Smooth muscle cell (in vitro differentiated cells): Measurements from ENCODE around the gene SRD5A3. TPM values are rescaled to one million over a fixed set of nuclear protein-coding genes. Genes with fewer than 3 reads are reported as not detected.
A peak's percentile ranks its signal among the peaks of the same experiment; 100 is the strongest.

Experiments
- DNase-seq: peaks from one replicate; lab custom pipeline; 2025; ENCODE audit not compliant: unreplicated experiment; lab: John Stamatoyannopoulos, UW
- H2AFZ ChIP-seq: fragments of 200-600 bp; sonication (generic); 2 replicates; pipeline ENCODE4 v1.6.0; 2016; ENCODE audit warnings: antibody characterized with exemption, low read depth, mild to moderate bottlenecking
- H3F3A ChIP-seq: fragments of 200-600 bp; sonication (generic); 2 replicates; pipeline ENCODE4 v1.6.0; 2017; ENCODE audit warnings: antibody characterized with exemption, low read depth
- H3K27ac ChIP-seq: fragments of 200-600 bp; sonication (generic); 2 replicates; pipeline ENCODE4 v1.5.1; 2016; ENCODE audit warnings: low read depth, mild to moderate bottlenecking
- H3K27me3 ChIP-seq: fragments of 200-600 bp; sonication (generic); 2 replicates; pipeline ENCODE4 v1.6.1; 2016; ENCODE audit warnings: low read depth, mild to moderate bottlenecking
- H3K36me3 ChIP-seq: fragments of 200-600 bp; sonication (generic); 2 replicates; pipeline ENCODE4 v1.5.1; 2016; ENCODE audit warnings: low read depth
- H3K4me1 ChIP-seq: fragments of 200-600 bp; sonication (generic); 2 replicates; pipeline ENCODE4 v1.5.1; 2016; ENCODE audit warnings: low read depth
- H3K4me2 ChIP-seq: fragments of 200-600 bp; sonication (generic); 2 replicates; pipeline ENCODE4 v1.6.0; 2016; ENCODE audit warnings: mild to moderate bottlenecking
- H3K4me3 ChIP-seq: fragments of 200-600 bp; sonication (generic); 2 replicates; pipeline ENCODE4 v1.5.1; 2016; ENCODE audit warnings: mild to moderate bottlenecking
- H3K79me2 ChIP-seq: fragments of 200-600 bp; sonication (generic); 2 replicates; pipeline ENCODE4 v1.6.0; 2016; ENCODE audit warnings: low read depth, mild to moderate bottlenecking
- H3K9ac ChIP-seq: fragments of 200-600 bp; sonication (generic); 2 replicates; pipeline ENCODE4 v1.6.0; 2016; ENCODE audit warnings: low read depth
- H3K9me3 ChIP-seq: fragments of 200-600 bp; sonication (generic); replicated peaks from 2 replicates; pipeline ENCODE4 v1.5.1; 2016; ENCODE audit warnings: low read depth
- H4K20me1 ChIP-seq: fragments of 200-600 bp; sonication (generic); 2 replicates; pipeline ENCODE4 v1.6.0; 2016; ENCODE audit warnings: low read depth
- WGBS: methylation state at CpG from one replicate; pipeline ENCODE4 v1.1.7; 2016; ENCODE audit warnings: low lambda C conversion rate; 5-methylcytosine and 5-hydroxymethylcytosine counted together
- polyA plus RNA-seq: library from polyadenylated mRNA; unstranded; fragments of >200 nt; fragmentation: Nextera tagmentation; extraction: Ambion mirVana; gene quantifications from 2 replicates; pipeline ENCODE4 v1.2.1, GENCODE V29; 2016
- total RNA-seq: library from RNA; depleted of rRNA; stranded (reverse); fragments of >200 nt; gene quantifications from 2 replicates; pipeline ENCODE4 v1.2.3, GENCODE V29; 2014
- TF ChIP-seq, protein P1 (sequence below): fragments of 200-600 bp; sonication (generic); IDR thresholded peaks from 2 replicates; pipeline ENCODE4 v1.5.1; 2017; ENCODE audit warnings: borderline replicate concordance, mild to moderate bottlenecking, antibody characterized with exemption; ENCODE audit not compliant: insufficient read depth, poor library complexity, severe bottlenecking

SRD5A3 gene
- total and polyA plus RNA-seq, 2 experiments from 2014 or later: 18.1 to 37.3 TPM

GRCh38 chr4:55340266-55340665 is 5.8 kb upstream of the SRD5A3 start:
- no peaks in the 10 kb centered on the region for H3F3A ChIP-seq
- H2AFZ ChIP-seq: no peak overlapping the region
- no peaks in the 10 kb centered on the region for H3K9me3 ChIP-seq
- no peaks in the 10 kb centered on the region for H4K20me1 ChIP-seq
- peaks cover 19% of the 10 kb centered on the region for H3K4me1 ChIP-seq
- H3K27me3 ChIP-seq: no peaks in the 10 kb centered on the region
- 74% methylated on average over 3 of the region's 3 CpGs for WGBS
- H3K79me2 ChIP-seq: no peaks in the 10 kb centered on the region
- H3K4me2 ChIP-seq: no peak overlapping the region
- no peak overlapping the region for H3K9ac ChIP-seq
- no peak overlapping the region for H3K4me3 ChIP-seq
- H3K27ac ChIP-seq: no peak overlapping the region
- H3K36me3 ChIP-seq: no peaks in the 10 kb centered on the region
- DNase-seq: no peak
- TF ChIP-seq, protein P1, sequence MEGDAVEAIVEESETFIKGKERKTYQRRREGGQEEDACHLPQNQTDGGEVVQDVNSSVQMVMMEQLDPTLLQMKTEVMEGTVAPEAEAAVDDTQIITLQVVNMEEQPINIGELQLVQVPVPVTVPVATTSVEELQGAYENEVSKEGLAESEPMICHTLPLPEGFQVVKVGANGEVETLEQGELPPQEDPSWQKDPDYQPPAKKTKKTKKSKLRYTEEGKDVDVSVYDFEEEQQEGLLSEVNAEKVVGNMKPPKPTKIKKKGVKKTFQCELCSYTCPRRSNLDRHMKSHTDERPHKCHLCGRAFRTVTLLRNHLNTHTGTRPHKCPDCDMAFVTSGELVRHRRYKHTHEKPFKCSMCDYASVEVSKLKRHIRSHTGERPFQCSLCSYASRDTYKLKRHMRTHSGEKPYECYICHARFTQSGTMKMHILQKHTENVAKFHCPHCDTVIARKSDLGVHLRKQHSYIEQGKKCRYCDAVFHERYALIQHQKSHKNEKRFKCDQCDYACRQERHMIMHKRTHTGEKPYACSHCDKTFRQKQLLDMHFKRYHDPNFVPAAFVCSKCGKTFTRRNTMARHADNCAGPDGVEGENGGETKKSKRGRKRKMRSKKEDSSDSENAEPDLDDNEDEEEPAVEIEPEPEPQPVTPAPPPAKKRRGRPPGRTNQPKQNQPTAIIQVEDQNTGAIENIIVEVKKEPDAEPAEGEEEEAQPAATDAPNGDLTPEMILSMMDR: no peak

DNA sequence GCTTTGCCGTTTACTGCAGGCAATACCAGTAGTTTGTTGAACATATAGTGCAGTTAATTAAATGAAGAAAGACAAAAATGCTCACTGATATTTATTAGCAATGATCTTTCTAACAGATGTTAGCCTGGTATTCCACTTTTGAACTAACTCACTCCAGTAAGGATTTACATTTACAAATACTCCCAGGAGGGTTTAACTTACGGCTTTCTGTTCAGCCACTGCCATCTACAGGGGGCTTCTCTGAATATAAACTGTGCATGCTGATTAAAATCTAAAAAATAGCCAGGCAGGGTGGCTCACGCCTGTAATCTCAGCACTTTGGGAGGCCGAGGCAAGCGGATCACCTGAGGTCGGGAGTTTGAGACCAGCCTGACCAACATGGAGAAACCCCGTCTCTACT is 2.2 kb upstream of the SRD5A3 start:
- H3K79me2 ChIP-seq: peaks cover 15% of the 10 kb centered on the region
- no peaks in the 10 kb centered on the region for H3K27me3 ChIP-seq
- H3K4me1 ChIP-seq: peaks cover 31% of the 10 kb centered on the region
- H3K9me3 ChIP-seq: no peaks in the 10 kb centered on the region
- WGBS: 89% methylated on average over 7 of the region's 7 CpGs
- H3K9ac ChIP-seq: no peak overlapping the region
- peaks cover 12% of the 10 kb centered on the region for H3F3A ChIP-seq
- H4K20me1 ChIP-seq: no peaks in the 10 kb centered on the region
- H3K36me3 ChIP-seq: no peaks in the 10 kb centered on the region
- no peak for DNase-seq
- no peak overlapping the region for H3K4me2 ChIP-seq
- H3K4me3 ChIP-seq: no peak overlapping the region
- TF ChIP-seq, protein P1: no peak
- H3K27ac ChIP-seq: no peak overlapping the region
- no peak overlapping the region for H2AFZ ChIP-seq

- TF ChIP-seq, protein P1: no peak
- 95% methylated on average over 3 of the region's 3 CpGs for WGBS
- Histone ChIP-seq H3K36me3 (no peaks in the 10 kb centered on the region), H3K27me3 (no peaks in the 10 kb centered on the region), H3K27ac (no peak overlapping the region), H3K79me2 (peaks cover 26% of the 10 kb centered on the region), H3K4me1 (peaks cover 28% of the 10 kb centered on the region), H2AFZ (no peak overlapping the region), H3K9me3 (no peaks in the 10 kb centered on the region), H3K9ac (no peak overlapping the region), H3K4me2 (no peak overlapping the region), H4K20me1 (no peaks in the 10 kb centered on the region), H3K4me3 (no peak overlapping the region), H3F3A (peaks cover 12% of the 10 kb centered on the region)
- DNase-seq: no peak
Observed at GRCh38 chr4:55345054-55345453, 988 bp upstream of the SRD5A3 start.

- Histone ChIP-seq H3F3A (peaks cover 12% of the 10 kb centered on the region), H3K36me3 (no peaks in the 10 kb centered on the region), H2AFZ (peak overlapping the region; percentile 92), H3K4me3 (peak overlapping the region; percentile 86), H3K9ac (peak overlapping the region; percentile 89), H3K27me3 (no peaks in the 10 kb centered on the region), H3K4me2 (peak overlapping the region; percentile 91), H3K27ac (peak overlapping the region; percentile 87), H3K4me1 (peaks cover 17% of the 10 kb centered on the region), H3K79me2 (peaks cover 30% of the 10 kb centered on the region), H3K9me3 (no peaks in the 10 kb centered on the region), H4K20me1 (no peaks in the 10 kb centered on the region)
- 23% methylated on average over 16 of the region's 16 CpGs for WGBS
- TF ChIP-seq, protein P1: no peak
- no peak for DNase-seq
Observed at GRCh38 chr4:55346851-55347255, 811 bp downstream of the SRD5A3 start.
